ENCODE results near the gene TBC1D22A. TPM values are rescaled to one million over a fixed set of nuclear protein-coding genes. Genes with fewer than 3 reads are reported as not detected.

Gene TBC1D22A
- total and polyA plus RNA-seq, 10 of the 15 experiments (the other 5 are each of a cell fraction or from before 2014, with no cell fraction given), result 0.63 to 44.7 (median 27.4) TPM

DNA sequence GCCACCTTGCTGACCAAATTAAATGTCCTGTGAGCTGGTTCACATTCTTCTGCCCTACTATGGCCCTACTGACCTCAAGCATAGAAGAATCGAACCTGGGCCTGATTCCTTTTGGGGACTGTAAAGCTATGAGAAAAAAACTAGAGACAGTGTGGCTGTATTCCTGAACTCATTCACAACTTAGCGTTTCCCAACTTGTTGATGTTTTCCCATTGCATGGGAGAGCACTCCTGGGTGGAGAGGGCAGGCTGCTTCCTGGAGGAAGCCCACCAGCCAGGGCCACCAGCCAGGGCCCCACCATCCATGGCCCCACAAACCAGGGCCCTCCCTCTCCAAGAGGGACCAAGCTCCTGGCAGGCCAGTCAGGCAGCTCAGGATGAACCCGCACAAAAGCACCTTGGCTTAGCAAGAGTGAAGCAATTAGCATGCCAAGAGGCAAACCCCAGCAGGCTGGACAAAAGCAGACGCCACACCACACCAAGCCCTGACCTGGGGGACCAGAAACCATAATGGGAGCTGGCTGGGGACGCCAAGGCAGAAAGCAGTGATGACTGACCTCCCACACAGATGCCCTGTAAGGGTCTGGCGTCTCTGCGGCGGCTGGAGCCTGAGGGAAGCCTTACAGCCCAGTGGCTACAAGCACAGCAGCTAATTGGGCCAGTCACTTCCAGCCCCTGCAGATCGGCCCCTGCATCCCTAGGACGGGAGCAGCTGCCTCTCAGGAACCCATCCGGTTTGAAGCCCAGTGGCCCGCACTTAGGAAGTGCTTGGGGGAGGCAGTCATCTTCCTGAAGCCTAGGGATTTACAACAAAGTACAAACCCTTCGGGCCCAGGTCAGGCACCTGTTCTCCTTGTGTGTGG is 26.5 kb upstream of the TBC1D22A start:
- Histone ChIP-seq H2AFZ (ENCODE audit: control insufficient read depth, low read depth, low read length) (no peak overlapping the region), H4K20me1 (ENCODE audit: control insufficient read depth, insufficient read depth) (peaks cover 3% of the 10 kb centered on the region; the same call in 1 of the 2 replicates), H3K27me3 (replicated peaks in 1 of 2; ENCODE audit: control insufficient read depth in 2 of 2, insufficient read depth in 2 of 2, low read length in 1 of 2) (no peaks in the 10 kb centered on the region), H3K36me3 (ENCODE audit: control insufficient read depth in 2 of 2, insufficient read depth in 2 of 2, low read length in 1 of 2) (peaks cover 0 to 7% of the 10 kb centered on the region in 2 experiments; a peak in 2 of 4 replicates), H3K79me2 (ENCODE audit: control insufficient read depth, insufficient read depth, low read length) (peaks cover 45% of the 10 kb centered on the region), H3K4me3 (peak overlapping the region; percentile 96), H3K4me1 (ENCODE audit: control insufficient read depth, insufficient read depth, low read length) (peaks cover 30% of the 10 kb centered on the region), H3K9me3 (replicated peaks; ENCODE audit: control insufficient read depth, insufficient read depth, low read length) (no peaks in the 10 kb centered on the region), H3K9ac (ENCODE audit: control insufficient read depth, insufficient read depth, low read length) (peak overlapping the region; percentile 75; the same call in 1 of the 2 replicates), H3K27ac (ENCODE audit: control insufficient read depth, insufficient read depth) (peak overlapping the region; percentile 69), H3K4me2 (ENCODE audit: control insufficient read depth, insufficient read depth) (peak overlapping the region; percentile 67)
- CTCF ChIA-PET, result interaction anchor here (0.6 to 1.7 kb wide), 7 partner anchors 21 to 173 kb away, joined by 3 to 8 read pairs (median 4); no protein-coding TSS in a partner anchor
- FAIRE-seq (no peak), ATAC-seq (no peak), DNase-seq (ENCODE audit: low read depth, low spot score) (no peak)
- WGBS (ENCODE audit: insufficient coverage, insufficient replicate concordance, low lambda C conversion rate, missing lambda C conversion rate), result 62% methylated on average over 13 of the region's 13 CpGs
- in situ Hi-C loops (cut with MboI), result no loop called here
- POLR2A ChIA-PET, result interaction anchor here (0.6 to 1.6 kb wide), 2 partner anchors 38 to 177 kb away, joined by 3 to 6 read pairs; no protein-coding TSS in a partner anchor
- BruUV-seq (replicated peaks), result TSS peak; percentile 51
- intact Hi-C loops (cut with micrococcal nuclease; ENCODE audit: unreplicated experiment), result loop anchor here (5.0 kb wide), 2 partner anchors 149 to 174 kb away; no protein-coding TSS in a partner anchor
- RAD21 ChIA-PET (ENCODE audit: unreplicated experiment), result interaction anchor here (1.2 to 2.5 kb wide), 5 partner anchors 22 to 172 kb away, joined by 3 to 13 read pairs (median 5); partner anchors contain the start of gene TBC1D22A
- SMC1A ChIA-PET (ENCODE audit: uncharacterized antibody, unreplicated experiment), result interaction anchor here (1.0 to 2.2 kb wide), 4 partner anchors 40 to 173 kb away, joined by 3 to 6 read pairs (median 3); no protein-coding TSS in a partner anchor
- TF ChIP-seq, protein P1, sequence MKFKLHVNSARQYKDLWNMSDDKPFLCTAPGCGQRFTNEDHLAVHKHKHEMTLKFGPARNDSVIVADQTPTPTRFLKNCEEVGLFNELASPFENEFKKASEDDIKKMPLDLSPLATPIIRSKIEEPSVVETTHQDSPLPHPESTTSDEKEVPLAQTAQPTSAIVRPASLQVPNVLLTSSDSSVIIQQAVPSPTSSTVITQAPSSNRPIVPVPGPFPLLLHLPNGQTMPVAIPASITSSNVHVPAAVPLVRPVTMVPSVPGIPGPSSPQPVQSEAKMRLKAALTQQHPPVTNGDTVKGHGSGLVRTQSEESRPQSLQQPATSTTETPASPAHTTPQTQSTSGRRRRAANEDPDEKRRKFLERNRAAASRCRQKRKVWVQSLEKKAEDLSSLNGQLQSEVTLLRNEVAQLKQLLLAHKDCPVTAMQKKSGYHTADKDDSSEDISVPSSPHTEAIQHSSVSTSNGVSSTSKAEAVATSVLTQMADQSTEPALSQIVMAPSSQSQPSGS (IDR thresholded peaks at IDR 0.05; ENCODE audit: low read length), result no peak
- TF ChIP-seq, protein P2, sequence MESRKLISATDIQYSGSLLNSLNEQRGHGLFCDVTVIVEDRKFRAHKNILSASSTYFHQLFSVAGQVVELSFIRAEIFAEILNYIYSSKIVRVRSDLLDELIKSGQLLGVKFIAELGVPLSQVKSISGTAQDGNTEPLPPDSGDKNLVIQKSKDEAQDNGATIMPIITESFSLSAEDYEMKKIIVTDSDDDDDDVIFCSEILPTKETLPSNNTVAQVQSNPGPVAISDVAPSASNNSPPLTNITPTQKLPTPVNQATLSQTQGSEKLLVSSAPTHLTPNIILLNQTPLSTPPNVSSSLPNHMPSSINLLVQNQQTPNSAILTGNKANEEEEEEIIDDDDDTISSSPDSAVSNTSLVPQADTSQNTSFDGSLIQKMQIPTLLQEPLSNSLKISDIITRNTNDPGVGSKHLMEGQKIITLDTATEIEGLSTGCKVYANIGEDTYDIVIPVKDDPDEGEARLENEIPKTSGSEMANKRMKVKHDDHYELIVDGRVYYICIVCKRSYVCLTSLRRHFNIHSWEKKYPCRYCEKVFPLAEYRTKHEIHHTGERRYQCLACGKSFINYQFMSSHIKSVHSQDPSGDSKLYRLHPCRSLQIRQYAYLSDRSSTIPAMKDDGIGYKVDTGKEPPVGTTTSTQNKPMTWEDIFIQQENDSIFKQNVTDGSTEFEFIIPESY (IDR thresholded peaks at IDR 0.05), result no peak
- TF ChIP-seq RAD21 (IDR thresholded peaks at IDR 0.05; ENCODE audit: insufficient read depth, low read depth, low read length), result no peak
- TF ChIP-seq, protein P3, sequence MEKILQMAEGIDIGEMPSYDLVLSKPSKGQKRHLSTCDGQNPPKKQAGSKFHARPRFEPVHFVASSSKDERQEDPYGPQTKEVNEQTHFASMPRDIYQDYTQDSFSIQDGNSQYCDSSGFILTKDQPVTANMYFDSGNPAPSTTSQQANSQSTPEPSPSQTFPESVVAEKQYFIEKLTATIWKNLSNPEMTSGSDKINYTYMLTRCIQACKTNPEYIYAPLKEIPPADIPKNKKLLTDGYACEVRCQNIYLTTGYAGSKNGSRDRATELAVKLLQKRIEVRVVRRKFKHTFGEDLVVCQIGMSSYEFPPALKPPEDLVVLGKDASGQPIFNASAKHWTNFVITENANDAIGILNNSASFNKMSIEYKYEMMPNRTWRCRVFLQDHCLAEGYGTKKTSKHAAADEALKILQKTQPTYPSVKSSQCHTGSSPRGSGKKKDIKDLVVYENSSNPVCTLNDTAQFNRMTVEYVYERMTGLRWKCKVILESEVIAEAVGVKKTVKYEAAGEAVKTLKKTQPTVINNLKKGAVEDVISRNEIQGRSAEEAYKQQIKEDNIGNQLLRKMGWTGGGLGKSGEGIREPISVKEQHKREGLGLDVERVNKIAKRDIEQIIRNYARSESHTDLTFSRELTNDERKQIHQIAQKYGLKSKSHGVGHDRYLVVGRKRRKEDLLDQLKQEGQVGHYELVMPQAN (conservative IDR thresholded peaks at IDR 0.05), result no peak
- TF ChIP-seq NR2C1 (IDR thresholded peaks at IDR 0.05), result no peak
- TF ChIP-seq, protein P4, sequence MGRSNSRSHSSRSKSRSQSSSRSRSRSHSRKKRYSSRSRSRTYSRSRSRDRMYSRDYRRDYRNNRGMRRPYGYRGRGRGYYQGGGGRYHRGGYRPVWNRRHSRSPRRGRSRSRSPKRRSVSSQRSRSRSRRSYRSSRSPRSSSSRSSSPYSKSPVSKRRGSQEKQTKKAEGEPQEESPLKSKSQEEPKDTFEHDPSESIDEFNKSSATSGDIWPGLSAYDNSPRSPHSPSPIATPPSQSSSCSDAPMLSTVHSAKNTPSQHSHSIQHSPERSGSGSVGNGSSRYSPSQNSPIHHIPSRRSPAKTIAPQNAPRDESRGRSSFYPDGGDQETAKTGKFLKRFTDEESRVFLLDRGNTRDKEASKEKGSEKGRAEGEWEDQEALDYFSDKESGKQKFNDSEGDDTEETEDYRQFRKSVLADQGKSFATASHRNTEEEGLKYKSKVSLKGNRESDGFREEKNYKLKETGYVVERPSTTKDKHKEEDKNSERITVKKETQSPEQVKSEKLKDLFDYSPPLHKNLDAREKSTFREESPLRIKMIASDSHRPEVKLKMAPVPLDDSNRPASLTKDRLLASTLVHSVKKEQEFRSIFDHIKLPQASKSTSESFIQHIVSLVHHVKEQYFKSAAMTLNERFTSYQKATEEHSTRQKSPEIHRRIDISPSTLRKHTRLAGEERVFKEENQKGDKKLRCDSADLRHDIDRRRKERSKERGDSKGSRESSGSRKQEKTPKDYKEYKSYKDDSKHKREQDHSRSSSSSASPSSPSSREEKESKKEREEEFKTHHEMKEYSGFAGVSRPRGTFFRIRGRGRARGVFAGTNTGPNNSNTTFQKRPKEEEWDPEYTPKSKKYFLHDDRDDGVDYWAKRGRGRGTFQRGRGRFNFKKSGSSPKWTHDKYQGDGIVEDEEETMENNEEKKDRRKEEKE (IDR thresholded peaks at IDR 0.05), result no peak
- no peak for TF ChIP-seq HDAC6 (IDR thresholded peaks at IDR 0.05; ENCODE audit: unreplicated experiment)
- no peak for TF ChIP-seq NFYA (IDR thresholded peaks at IDR 0.05; ENCODE audit: borderline replicate concordance, low read depth, low read length)
- TF ChIP-seq ZNF384 (IDR thresholded peaks at IDR 0.05; ENCODE audit: borderline replicate concordance, low read depth, low read length), result no peak
- TF ChIP-seq, protein P5, sequence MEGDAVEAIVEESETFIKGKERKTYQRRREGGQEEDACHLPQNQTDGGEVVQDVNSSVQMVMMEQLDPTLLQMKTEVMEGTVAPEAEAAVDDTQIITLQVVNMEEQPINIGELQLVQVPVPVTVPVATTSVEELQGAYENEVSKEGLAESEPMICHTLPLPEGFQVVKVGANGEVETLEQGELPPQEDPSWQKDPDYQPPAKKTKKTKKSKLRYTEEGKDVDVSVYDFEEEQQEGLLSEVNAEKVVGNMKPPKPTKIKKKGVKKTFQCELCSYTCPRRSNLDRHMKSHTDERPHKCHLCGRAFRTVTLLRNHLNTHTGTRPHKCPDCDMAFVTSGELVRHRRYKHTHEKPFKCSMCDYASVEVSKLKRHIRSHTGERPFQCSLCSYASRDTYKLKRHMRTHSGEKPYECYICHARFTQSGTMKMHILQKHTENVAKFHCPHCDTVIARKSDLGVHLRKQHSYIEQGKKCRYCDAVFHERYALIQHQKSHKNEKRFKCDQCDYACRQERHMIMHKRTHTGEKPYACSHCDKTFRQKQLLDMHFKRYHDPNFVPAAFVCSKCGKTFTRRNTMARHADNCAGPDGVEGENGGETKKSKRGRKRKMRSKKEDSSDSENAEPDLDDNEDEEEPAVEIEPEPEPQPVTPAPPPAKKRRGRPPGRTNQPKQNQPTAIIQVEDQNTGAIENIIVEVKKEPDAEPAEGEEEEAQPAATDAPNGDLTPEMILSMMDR (IDR thresholded peaks at IDR 0.05 in 2 of 3, conservative IDR thresholded peaks at IDR 0.05 in 1 of 3; ENCODE audit: control insufficient read depth in 2 of 3, extremely low read depth in 1 of 3, insufficient read depth in 1 of 3, low read depth in 3 of 3, low read length in 3 of 3), result no peak

Data from GM12878 (cell line).